Suprapubic skin (tissue), 4 donors: ENCODE data around the gene TAPBPL. TPM values are rescaled to one million over a fixed set of nuclear protein-coding genes. Genes with fewer than 3 reads are reported as not detected.
A peak's percentile ranks its signal among the peaks of the same experiment; 100 is the strongest.
"Not testable (repeated sequence)": the region's sequence is repeated elsewhere in the genome, so short reads cannot be mapped to it uniquely, and the experiment has no call there.

Experiments used
- DNase-seq, 2 donors: peaks; one replicate each; pipeline ENCODE4 v3.0.0-alpha.2; 2019; ENCODE audit warnings: low spot score in 2 of 2
- H3K27ac ChIP-seq: fragments of 200-600 bp; sonication (generic); one replicate; pipeline ENCODE4 v1.5.1; 2019
- H3K27me3 ChIP-seq: fragments of 200-600 bp; sonication (generic); one replicate; pipeline ENCODE4 v1.5.1; 2019
- H3K36me3 ChIP-seq: fragments of 200-600 bp; sonication (generic); one replicate; pipeline ENCODE4 v1.5.1; 2019
- H3K4me1 ChIP-seq: fragments of 200-600 bp; sonication (generic); one replicate; pipeline ENCODE4 v1.5.1; 2019
- H3K4me3 ChIP-seq: fragments of 200-600 bp; sonication (generic); one replicate; pipeline ENCODE4 v1.5.1; 2019; ENCODE audit warnings: mild to moderate bottlenecking
- H3K9me3 ChIP-seq: fragments of 200-600 bp; sonication (generic); one replicate; pipeline ENCODE4 v1.5.1; 2019
- CTCF ChIP-seq, 2 donors: fragments of 200-600 bp in 1 of 2; fragments of 450-650 bp in 1 of 2; sonication (generic) in 1 of 2; IDR thresholded peaks; one replicate each; pipeline ENCODE4 v1.5.1; 2016 to 2019; ENCODE audit warnings: antibody characterized with exemption in 2 of 2, mild to moderate bottlenecking in 1 of 2, moderate library complexity in 1 of 2
- EP300 ChIP-seq: sonication (generic); formaldehyde crosslinking; IDR thresholded peaks from one replicate; pipeline ENCODE4 v1.6.1; 2017; ENCODE audit warnings: antibody characterized with exemption
- POLR2A ChIP-seq, 2 donors: fragments of 450-650 bp; IDR thresholded peaks; one replicate each; pipeline ENCODE4 v1.6.1; 2017; ENCODE audit warnings: antibody characterized with exemption in 2 of 2, mild to moderate bottlenecking in 2 of 2, moderate library complexity in 2 of 2
- POLR2AphosphoS5 ChIP-seq, 3 donors: sonication (generic); formaldehyde crosslinking; IDR thresholded peaks; one replicate each; pipeline ENCODE4 v1.6.1; 2017; ENCODE audit warnings: antibody characterized with exemption in 3 of 3
- WGBS: methylation state at CpG from one replicate; pipeline ENCODE4 v1.1.5; 2018; 5-methylcytosine and 5-hydroxymethylcytosine counted together
- total RNA-seq, 4 donors: library from RNA; depleted of rRNA; stranded (reverse); fragments of >200 nt; gene quantifications; one replicate each; pipeline ENCODE4 v1.1.0, GENCODE V29; 2016

The TAPBPL gene
- total RNA-seq, 4 donors from 2014 or later, result 10.9 to 25.2 (median 17.7) TPM

GRCh38 chr12:6466184-6466573 lies 14.3 kb downstream of the TAPBPL start:
- Histone ChIP-seq H3K36me3 (peaks cover 48% of the 10 kb centered on the region), H3K27me3 (no peaks in the 10 kb centered on the region), H3K4me1 (peaks cover 48% of the 10 kb centered on the region), H3K27ac (no peak overlapping the region), H3K9me3 (no peaks in the 10 kb centered on the region), H3K4me3 (no peak overlapping the region)
- no peak for DNase-seq
- TF ChIP-seq CTCF (IDR thresholded peaks at IDR 0.05) (no peak), EP300 (no peak), POLR2AphosphoS5 (IDR thresholded peaks at IDR 0.05) (no peak), POLR2A (IDR thresholded peaks at IDR 0.05) (no peak)
- 85% methylated on average over 5 of the region's 5 CpGs for WGBS

GRCh38 chr12:6466751-6467150 lies 14.9 kb downstream of the TAPBPL start:
- DNase-seq, H3K4me3 ChIP-seq, H3K27me3 ChIP-seq, H3K9me3 ChIP-seq, H3K27ac ChIP-seq: not testable (repeated sequence)
- 92% methylated on average over 4 of the region's 4 CpGs for WGBS
- H3K4me1 ChIP-seq, result peaks cover 47% of the 10 kb centered on the region
- H3K36me3 ChIP-seq, result peaks cover 43% of the 10 kb centered on the region

GRCh38 chr12:6467571-6468282 lies 15.9 kb downstream of the TAPBPL start:
- not testable (repeated sequence) for DNase-seq, H3K27me3 ChIP-seq, H3K9me3 ChIP-seq, H3K27ac ChIP-seq, H3K4me3 ChIP-seq
- H3K4me1 ChIP-seq, result peaks cover 41% of the 10 kb centered on the region
- peaks cover 33% of the 10 kb centered on the region for H3K36me3 ChIP-seq
- WGBS, result 96% methylated on average over 9 of the region's 9 CpGs

- no peak overlapping the region for H3K27ac ChIP-seq
- no peaks in the 10 kb centered on the region for H3K9me3 ChIP-seq
- no peak for DNase-seq
- no peaks in the 10 kb centered on the region for H3K27me3 ChIP-seq
- no peak overlapping the region for H3K4me3 ChIP-seq
- no peak for TF ChIP-seq POLR2A (IDR thresholded peaks at IDR 0.05)
- no peak for TF ChIP-seq EP300
- no peak for TF ChIP-seq CTCF (IDR thresholded peaks at IDR 0.05)
- no peak for TF ChIP-seq POLR2AphosphoS5 (IDR thresholded peaks at IDR 0.05)
- H3K4me1 ChIP-seq, result peaks cover 37% of the 10 kb centered on the region
- H3K36me3 ChIP-seq, result peaks cover 28% of the 10 kb centered on the region
Observed at GRCh38 chr12:6468283-6468575, 16.4 kb downstream of the TAPBPL start.

- H3K9me3 ChIP-seq, result no peaks in the 10 kb centered on the region
- H3K4me1 ChIP-seq, result peaks cover 37% of the 10 kb centered on the region
- TF ChIP-seq CTCF (IDR thresholded peaks at IDR 0.05), result no peak
- no peak for TF ChIP-seq POLR2A (IDR thresholded peaks at IDR 0.05)
- WGBS, result 71% methylated on average over 6 of the region's 6 CpGs
- no peaks in the 10 kb centered on the region for H3K27me3 ChIP-seq
- peak overlapping the region; percentile 53 for H3K4me3 ChIP-seq
- DNase-seq, result no peak
- peaks cover 19% of the 10 kb centered on the region for H3K36me3 ChIP-seq
- no peak overlapping the region for H3K27ac ChIP-seq
Observed at GRCh38 chr12:6469092-6469491, 17.2 kb downstream of the TAPBPL start.

- peak overlapping the region; percentile 53 for H3K4me3 ChIP-seq
- peak overlapping the region; percentile 76 for H3K27ac ChIP-seq
- WGBS, result 48% methylated on average over 6 of the region's 16 CpGs
- TF ChIP-seq EP300 (no peak), POLR2A (IDR thresholded peaks at IDR 0.05) (no peak), CTCF (IDR thresholded peaks at IDR 0.05) (no peak), POLR2AphosphoS5 (IDR thresholded peaks at IDR 0.05) (no peak)
- no peaks in the 10 kb centered on the region for H3K9me3 ChIP-seq
- no peak for DNase-seq
- H3K27me3 ChIP-seq, result no peaks in the 10 kb centered on the region
- H3K4me1 ChIP-seq, result peaks cover 35% of the 10 kb centered on the region
- peaks cover 12% of the 10 kb centered on the region for H3K36me3 ChIP-seq
Observed at GRCh38 chr12:6469609-6470374, 17.9 kb downstream of the TAPBPL start.
